ENCODE data around the gene IL1A. TPM values are rescaled to one million over a fixed set of nuclear protein-coding genes. Genes with fewer than 3 reads are reported as not detected.

Gene IL1A
- total RNA-seq, 1 donor from 2014 or later, result 3.2 TPM

DNA sequence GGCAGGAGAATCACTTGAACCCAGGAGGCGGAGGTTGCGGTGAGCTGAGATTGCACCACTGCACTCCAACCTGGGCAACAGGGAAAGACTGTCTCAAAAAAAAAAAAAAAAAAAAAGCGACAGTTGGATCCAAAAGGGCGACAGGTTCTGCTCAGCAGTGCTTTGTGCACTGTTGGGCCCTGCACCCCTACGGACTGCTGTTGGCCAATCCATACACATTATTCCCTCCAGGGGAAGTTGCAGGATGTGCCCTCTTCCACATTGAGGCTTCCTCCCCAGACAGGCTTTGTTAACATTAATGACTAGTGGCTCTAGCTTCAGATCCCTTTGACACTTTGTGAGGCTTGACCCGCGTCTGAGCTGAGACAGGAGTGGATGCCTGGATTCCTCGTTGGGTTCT, 54.1 kb downstream of the IL1A start:
- Histone ChIP-seq H3F3A (ENCODE audit: low read depth) (no peaks in the 10 kb centered on the region), H3K4me2 (no peak overlapping the region), H3K79me2 (ENCODE audit: low read depth) (no peaks in the 10 kb centered on the region), H3K9ac (no peak overlapping the region), H3K4me1 (no peaks in the 10 kb centered on the region), H3K27me3 (no peaks in the 10 kb centered on the region), H3K4me3 (no peak overlapping the region), H3K9me3 (ENCODE audit: low read depth) (no peaks in the 10 kb centered on the region), H4K20me1 (ENCODE audit: low read depth) (no peaks in the 10 kb centered on the region), H3K27ac (no peak overlapping the region), H2AFZ (replicated peaks) (no peak overlapping the region), H3K36me3 (no peaks in the 10 kb centered on the region)
- TF ChIP-seq EZH2phosphoT487 (IDR thresholded peaks at IDR 0.05) (no peak), EZH2 (IDR thresholded peaks at IDR 0.05) (no peak)
- TF ChIP-seq, protein P1, sequence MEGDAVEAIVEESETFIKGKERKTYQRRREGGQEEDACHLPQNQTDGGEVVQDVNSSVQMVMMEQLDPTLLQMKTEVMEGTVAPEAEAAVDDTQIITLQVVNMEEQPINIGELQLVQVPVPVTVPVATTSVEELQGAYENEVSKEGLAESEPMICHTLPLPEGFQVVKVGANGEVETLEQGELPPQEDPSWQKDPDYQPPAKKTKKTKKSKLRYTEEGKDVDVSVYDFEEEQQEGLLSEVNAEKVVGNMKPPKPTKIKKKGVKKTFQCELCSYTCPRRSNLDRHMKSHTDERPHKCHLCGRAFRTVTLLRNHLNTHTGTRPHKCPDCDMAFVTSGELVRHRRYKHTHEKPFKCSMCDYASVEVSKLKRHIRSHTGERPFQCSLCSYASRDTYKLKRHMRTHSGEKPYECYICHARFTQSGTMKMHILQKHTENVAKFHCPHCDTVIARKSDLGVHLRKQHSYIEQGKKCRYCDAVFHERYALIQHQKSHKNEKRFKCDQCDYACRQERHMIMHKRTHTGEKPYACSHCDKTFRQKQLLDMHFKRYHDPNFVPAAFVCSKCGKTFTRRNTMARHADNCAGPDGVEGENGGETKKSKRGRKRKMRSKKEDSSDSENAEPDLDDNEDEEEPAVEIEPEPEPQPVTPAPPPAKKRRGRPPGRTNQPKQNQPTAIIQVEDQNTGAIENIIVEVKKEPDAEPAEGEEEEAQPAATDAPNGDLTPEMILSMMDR (IDR thresholded peaks at IDR 0.05), result no peak
- Mint-ChIP-seq H3K4me3 (no peak overlapping the region), H3K4me1 (no peaks in the 10 kb centered on the region), H3K36me3 (no peaks in the 10 kb centered on the region), H3K27me3 (ENCODE audit: insufficient read depth, low read depth) (peaks cover 4% of the 10 kb centered on the region), H3K27ac (no peak overlapping the region), H3K9me3 (no peaks in the 10 kb centered on the region)
- DNase-seq (ENCODE audit: low spot score), result no peak

DNA sequence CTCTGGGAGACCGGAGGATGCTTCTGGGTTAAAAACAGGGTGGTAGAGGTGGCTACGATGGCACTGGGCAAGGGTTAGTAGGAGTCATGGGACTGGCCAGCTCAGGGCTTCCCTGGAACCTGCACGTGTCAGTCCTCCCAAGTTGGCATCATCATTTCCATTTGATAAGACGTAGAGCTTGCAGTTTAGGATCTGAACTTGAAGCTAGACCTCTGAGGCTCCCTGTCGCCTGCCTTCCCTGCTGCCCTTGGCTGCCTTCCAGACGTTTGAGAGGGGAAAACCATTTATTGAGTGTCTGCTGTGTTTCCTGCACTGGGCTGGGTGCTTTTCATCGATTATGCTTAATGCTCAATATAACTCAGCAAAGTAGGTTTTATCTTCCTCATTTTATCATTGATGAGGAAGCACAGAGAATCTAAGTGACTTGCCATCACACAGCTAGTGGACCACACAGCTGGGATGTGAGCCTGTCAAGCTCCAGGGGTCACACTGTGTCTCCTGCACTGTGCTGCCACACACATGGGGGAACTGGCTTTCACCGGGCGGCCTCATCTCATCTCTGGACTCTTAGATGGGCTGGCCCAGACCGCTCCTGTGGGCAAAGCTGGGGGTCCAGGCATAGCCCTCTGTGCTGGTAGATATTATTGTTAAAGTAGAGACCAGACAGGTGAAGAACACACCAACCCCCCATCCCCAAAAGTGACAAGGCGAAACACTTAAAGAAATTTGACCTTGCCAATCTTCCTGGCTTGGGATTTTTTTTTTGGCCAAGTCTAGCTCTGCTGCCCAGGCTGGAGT, 55.7 kb downstream of the IL1A start:
- Histone ChIP-seq H3K4me3 (no peak overlapping the region), H3K4me1 (no peaks in the 10 kb centered on the region), H3F3A (ENCODE audit: low read depth) (no peaks in the 10 kb centered on the region), H3K27ac (no peak overlapping the region), H3K27me3 (no peaks in the 10 kb centered on the region), H3K9ac (no peak overlapping the region), H3K4me2 (no peak overlapping the region), H3K9me3 (ENCODE audit: low read depth) (no peaks in the 10 kb centered on the region), H3K79me2 (ENCODE audit: low read depth) (no peaks in the 10 kb centered on the region), H4K20me1 (ENCODE audit: low read depth) (no peaks in the 10 kb centered on the region), H2AFZ (replicated peaks) (no peak overlapping the region), H3K36me3 (no peaks in the 10 kb centered on the region)
- Mint-ChIP-seq H3K27me3 (ENCODE audit: insufficient read depth, low read depth) (peaks cover 4% of the 10 kb centered on the region), H3K9me3 (no peaks in the 10 kb centered on the region), H3K36me3 (no peaks in the 10 kb centered on the region), H3K4me3 (no peak overlapping the region), H3K27ac (no peak overlapping the region), H3K4me1 (no peaks in the 10 kb centered on the region)
- DNase-seq (ENCODE audit: low spot score), result no peak
- no peak for TF ChIP-seq EZH2 (IDR thresholded peaks at IDR 0.05)
- TF ChIP-seq, protein P1 (IDR thresholded peaks at IDR 0.05), result no peak

DNA sequence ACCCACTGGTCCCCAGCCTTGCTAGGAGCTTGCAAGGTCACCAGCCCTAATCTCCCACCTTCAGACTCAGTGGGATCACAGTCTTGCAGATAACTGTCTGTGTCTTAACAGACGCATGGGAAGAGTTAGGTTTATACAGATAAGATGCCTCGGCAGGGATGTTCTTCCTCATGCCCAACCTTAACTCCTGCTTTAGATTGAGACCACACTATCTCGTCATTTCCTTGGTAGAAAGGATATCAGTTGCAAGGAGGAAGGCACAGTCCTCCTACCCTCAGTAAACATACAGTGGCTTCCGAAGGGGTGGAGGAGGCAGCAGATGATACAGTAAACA, 56.3 kb downstream of the IL1A start:
- TF ChIP-seq EZH2 (IDR thresholded peaks at IDR 0.05) (no peak), EZH2phosphoT487 (IDR thresholded peaks at IDR 0.05) (no peak)
- TF ChIP-seq, protein P1 (IDR thresholded peaks at IDR 0.05), result no peak
- H3K27ac Mint-ChIP-seq, result no peak overlapping the region
- H3K9ac ChIP-seq, result no peak overlapping the region
- no peaks in the 10 kb centered on the region for H3F3A ChIP-seq (ENCODE audit: low read depth)
- H3K36me3 Mint-ChIP-seq, result no peaks in the 10 kb centered on the region
- no peak overlapping the region for H2AFZ ChIP-seq (replicated peaks)
- no peaks in the 10 kb centered on the region for H3K27me3 ChIP-seq
- no peak overlapping the region for H3K27ac ChIP-seq
- H3K79me2 ChIP-seq (ENCODE audit: low read depth), result no peaks in the 10 kb centered on the region
- H3K4me1 Mint-ChIP-seq, result no peaks in the 10 kb centered on the region
- peak overlapping the region; percentile 48 for H3K4me3 Mint-ChIP-seq
- H4K20me1 ChIP-seq (ENCODE audit: low read depth), result no peaks in the 10 kb centered on the region
- no peak overlapping the region for H3K4me3 ChIP-seq
- H3K9me3 Mint-ChIP-seq, result no peaks in the 10 kb centered on the region
- H3K36me3 ChIP-seq, result no peaks in the 10 kb centered on the region
- DNase-seq (ENCODE audit: low spot score), result no peak
- H3K4me2 ChIP-seq, result no peak overlapping the region
- H3K9me3 ChIP-seq (ENCODE audit: low read depth), result no peaks in the 10 kb centered on the region
- H3K27me3 Mint-ChIP-seq (ENCODE audit: insufficient read depth, low read depth), result peaks cover 4% of the 10 kb centered on the region
- H3K4me1 ChIP-seq, result no peaks in the 10 kb centered on the region
